HG03139 (cell line): ENCODE results near the gene ARHGEF28.

Source experiments
- ATAC-seq: cut with Tn5 transposase; IDR thresholded peaks from one replicate; pipeline ENCODE4 v1.9.1; 2021; ENCODE audit not compliant: unreplicated experiment

Gene ARHGEF28, protein sequence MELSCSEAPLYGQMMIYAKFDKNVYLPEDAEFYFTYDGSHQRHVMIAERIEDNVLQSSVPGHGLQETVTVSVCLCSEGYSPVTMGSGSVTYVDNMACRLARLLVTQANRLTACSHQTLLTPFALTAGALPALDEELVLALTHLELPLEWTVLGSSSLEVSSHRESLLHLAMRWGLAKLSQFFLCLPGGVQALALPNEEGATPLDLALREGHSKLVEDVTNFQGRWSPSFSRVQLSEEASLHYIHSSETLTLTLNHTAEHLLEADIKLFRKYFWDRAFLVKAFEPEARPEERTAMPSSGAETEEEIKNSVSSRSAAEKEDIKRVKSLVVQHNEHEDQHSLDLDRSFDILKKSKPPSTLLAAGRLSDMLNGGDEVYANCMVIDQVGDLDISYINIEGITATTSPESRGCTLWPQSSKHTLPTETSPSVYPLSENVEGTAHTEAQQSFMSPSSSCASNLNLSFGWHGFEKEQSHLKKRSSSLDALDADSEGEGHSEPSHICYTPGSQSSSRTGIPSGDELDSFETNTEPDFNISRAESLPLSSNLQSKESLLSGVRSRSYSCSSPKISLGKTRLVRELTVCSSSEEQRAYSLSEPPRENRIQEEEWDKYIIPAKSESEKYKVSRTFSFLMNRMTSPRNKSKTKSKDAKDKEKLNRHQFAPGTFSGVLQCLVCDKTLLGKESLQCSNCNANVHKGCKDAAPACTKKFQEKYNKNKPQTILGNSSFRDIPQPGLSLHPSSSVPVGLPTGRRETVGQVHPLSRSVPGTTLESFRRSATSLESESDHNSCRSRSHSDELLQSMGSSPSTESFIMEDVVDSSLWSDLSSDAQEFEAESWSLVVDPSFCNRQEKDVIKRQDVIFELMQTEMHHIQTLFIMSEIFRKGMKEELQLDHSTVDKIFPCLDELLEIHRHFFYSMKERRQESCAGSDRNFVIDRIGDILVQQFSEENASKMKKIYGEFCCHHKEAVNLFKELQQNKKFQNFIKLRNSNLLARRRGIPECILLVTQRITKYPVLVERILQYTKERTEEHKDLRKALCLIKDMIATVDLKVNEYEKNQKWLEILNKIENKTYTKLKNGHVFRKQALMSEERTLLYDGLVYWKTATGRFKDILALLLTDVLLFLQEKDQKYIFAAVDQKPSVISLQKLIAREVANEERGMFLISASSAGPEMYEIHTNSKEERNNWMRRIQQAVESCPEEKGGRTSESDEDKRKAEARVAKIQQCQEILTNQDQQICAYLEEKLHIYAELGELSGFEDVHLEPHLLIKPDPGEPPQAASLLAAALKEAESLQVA (N-terminal part only)

DNA sequence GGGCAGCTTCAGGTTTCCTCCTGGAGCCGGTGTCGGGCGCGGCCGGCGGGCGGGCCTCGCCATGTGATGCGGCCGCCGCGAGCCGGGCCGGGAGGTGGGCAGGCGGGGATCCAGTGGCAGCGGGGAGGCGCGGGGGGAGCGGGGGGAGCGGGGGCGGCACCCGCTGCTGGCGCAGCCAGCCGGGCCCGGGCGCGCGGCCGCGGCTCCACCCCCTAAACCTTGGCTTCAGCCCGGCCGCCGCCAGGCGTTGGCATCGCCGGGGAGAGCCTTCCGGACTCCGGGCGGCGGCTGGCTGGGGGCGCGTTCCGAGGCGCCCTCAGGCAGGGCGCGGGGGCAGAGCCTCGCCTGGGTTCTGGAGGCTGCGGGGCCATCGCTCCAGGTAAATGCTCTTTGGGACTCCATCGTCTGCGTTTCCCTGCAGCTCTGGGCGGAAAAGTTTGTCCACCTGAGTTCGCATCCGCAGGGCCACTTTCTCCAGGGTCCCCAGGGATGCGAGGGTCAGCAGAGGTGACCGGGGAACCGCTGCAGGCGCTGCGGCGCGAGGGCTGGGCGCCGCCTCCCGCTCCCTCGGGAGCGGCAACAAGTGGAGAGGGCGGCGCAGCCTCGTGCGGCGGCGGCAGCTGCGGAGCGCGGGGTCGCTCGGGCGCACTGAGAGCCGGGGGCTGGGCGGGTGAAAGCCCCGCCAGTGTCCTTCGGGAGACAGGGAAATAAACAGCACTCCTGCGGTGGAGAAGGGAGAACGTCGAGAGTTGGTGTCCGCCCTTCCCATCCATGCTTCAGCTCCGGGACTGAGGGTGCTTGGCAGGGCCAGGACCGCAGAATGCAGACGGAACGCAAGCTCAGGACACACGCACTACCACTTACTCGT is at the start of gene ARHGEF28:
TSS of gene ARHGEF28 (plus strand) at position 253 of the 868 bp plus-strand sequence. CDS start 58,656 bp downstream, outside the sequence.
- ATAC-seq, result no peak

DNA sequence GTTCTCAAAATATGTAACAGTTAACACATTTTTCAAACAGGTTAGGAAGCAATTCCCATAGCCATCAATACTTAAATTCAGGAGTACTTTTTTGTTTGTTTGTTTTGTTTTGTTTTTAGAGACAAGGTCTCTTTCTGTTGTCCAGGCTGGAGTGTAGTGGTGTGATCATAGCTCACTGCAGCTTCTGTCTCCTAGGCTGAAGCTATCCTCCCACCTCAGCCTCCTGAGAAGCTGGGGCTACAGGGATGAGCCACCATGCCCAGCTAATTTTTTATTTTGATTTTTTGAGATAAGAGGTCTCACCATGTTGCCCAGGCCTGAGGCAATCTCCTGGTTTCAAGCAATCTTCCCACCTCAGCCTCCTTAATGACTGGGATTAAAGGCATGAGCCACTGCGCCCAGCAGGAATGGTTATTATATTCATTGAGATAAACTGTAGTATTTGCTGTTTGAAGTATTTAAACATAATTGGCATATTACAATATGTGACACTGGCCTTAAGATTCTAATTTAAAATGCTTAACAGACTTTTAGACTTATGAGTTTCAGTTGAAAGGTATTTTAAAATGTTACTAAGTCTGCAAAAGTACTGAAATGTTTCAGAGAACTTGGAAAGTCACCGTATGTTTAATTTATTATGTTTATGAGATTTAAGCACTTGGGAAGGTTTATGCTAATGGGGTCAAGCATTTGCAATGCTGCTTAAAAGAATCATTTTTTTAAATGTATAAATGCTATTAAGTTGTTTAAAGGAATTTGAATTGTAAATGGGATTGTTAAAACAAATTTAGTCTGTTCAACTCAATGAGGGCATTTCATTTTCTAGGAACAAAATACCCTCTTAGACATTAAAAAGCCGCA is 43.5 kb upstream of the ARHGEF28 start:
- no peak for ATAC-seq

DNA sequence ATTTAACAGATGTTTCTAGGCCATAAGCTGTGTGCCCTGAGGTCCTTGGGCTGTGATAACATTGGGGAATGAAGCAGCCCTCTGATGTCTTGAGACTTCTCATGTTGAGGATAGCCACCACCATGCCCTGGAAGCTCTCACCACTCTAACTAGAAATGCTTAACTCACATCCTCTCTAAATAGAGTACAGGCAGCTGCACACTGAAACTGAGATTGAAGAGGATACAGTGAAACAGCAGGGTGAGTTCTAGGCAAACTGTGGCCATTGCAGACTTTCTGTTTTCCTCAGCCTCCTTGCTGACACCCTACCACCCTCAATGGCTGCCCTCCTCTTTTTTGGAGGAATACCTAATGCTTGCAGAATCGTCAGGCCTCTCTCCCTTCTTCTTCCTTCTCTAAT is 38.1 kb upstream of the ARHGEF28 start:
- no peak for ATAC-seq

DNA sequence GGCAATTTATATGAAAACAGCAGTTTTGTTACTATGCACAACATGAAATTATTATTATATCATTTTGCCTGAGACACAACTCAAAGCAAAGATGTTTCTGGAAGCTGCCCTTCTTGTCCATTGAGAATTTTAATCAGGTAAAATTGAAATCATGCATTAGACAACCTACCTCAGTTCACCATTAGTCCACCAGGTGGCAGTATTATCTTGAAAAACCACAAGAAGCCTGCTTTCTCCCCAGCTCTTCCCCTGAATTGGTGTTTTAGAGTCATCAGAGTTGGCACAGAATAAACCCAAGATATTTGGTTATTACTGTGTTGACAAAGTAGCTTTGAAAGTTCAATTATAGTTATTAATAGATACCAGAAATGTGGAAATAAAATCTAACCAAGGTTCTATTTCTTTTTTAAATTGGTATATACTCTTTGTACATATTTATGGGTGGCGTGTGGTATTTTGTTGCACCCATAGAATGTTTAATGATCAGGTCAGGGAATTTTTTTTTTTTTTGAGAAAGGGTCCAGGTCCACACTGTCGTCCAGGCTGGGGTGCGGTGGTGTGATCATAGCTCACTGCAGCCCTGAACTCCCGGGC is 34.8 kb upstream of the ARHGEF28 start:
- ATAC-seq, result no peak

DNA sequence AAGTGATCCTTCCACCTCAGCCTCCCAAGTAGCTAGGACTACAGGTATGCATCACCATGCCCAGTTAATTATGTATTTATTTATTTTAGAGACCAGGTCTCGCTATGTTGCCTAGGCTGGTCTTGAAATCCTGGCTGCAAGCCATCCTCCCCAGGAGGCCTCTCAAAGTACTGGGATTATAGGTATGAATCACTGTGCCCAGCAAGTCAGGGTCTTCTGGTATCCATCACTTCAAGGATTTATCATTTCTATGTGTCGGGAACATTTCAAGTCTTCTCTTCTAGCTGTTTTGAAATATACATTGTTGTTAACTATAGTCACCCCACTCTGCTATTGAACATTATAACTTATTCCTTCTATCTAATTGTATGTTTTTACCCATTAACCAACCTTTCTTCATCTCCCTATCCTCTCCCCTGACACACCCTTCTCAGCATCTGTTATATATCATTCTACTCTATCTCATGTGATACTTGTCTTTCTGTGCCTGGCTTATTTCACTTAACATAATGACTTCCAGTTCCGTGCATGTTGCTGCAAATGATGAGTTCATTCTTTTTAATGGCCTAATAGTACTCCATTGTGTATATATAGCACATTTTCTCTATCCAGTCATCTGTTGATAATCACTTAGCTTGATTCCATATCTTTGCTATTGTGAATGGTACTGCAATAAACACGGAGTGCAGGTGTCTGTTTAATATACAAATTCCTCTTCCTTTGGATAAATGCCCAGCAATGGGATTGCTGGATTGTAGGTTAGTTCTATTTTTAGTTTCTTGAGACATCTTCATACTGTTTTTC is 34.1 kb upstream of the ARHGEF28 start:
- ATAC-seq, result no peak

DNA sequence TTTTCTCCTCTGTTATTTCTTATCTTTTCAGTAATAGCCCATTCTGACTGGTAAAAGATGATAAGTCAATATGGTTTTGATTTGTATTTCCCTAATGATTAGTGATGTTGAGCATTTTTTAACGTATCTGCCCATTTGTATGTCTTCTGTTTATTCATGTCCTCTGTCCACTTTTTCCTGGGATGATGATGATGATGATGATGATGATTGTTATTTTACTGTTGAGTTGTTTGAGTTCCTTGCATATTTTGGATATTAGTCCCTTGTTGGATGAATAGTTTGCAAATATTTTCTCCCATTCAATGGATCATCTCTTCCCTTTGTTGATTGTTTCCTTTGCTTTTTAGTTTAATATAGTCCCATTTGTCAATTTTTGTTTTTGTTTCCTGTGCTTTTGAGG is 33.4 kb upstream of the ARHGEF28 start:
- ATAC-seq, result no peak

DNA sequence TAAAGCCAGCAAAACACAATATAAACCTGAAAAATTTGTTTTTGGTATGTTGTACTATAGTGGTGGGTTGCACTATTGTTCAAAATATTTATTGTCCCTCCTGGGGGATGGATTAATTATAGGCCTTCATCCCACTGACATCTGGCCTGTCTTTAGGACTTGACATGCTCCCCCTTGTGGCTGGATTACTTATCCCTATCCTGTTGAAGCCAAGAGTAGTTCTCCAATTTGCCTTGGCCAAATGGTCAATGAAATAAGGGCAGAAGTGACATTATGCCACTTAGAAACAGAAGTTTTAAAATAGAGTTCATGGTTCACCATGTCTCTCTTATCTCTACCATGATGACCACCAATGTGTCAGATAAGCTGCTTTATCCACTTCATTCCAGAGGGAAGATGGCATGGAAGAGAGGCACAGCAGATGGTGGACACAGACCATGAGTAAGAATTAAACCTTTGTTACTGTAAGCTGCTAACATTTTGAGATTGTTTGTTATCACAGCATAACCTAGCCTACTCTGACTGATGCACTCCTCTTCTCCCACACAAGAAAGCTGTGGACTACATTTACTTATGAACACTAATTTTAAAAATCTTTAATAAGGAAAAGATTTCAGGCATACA is 29.2 kb upstream of the ARHGEF28 start:
- no peak for ATAC-seq

DNA sequence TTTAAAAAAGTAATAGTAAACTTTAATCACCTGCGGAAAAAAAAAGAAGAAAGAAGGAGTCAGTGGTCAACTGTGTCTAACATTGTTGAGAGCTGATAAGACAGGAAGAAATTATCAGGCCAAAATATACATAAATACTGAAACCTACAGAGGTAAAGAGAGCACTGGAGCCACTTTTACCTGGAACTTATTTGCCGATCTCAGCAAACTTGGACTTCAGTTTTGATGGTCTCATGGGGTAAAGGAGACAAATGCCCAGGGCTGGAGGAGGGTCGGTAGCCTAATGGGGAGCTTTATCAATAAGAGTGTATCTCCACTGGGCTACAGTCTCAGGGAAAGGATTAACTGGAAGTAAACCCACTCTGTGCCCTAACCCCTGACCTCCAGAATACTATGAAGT is 26.6 kb upstream of the ARHGEF28 start:
- ATAC-seq, result no peak

DNA sequence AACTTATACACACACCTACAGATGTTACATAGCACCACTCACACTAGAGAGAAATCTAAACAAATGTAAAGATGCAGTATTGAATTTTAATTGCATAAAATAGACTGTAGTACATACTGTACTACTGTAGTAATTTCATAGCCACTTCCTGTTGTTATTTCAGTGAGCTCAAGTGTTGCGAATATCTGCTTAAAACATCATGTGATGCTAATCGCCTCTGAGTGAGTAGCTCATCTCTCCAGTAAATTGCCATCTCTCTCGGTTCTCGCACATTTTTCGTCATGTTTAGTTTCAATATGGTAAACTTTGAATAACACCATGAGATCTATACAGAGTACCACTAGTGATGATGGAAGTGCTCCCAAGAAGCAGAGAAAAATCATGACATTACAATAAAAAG is 22.0 kb upstream of the ARHGEF28 start:
- ATAC-seq, result no peak

DNA sequence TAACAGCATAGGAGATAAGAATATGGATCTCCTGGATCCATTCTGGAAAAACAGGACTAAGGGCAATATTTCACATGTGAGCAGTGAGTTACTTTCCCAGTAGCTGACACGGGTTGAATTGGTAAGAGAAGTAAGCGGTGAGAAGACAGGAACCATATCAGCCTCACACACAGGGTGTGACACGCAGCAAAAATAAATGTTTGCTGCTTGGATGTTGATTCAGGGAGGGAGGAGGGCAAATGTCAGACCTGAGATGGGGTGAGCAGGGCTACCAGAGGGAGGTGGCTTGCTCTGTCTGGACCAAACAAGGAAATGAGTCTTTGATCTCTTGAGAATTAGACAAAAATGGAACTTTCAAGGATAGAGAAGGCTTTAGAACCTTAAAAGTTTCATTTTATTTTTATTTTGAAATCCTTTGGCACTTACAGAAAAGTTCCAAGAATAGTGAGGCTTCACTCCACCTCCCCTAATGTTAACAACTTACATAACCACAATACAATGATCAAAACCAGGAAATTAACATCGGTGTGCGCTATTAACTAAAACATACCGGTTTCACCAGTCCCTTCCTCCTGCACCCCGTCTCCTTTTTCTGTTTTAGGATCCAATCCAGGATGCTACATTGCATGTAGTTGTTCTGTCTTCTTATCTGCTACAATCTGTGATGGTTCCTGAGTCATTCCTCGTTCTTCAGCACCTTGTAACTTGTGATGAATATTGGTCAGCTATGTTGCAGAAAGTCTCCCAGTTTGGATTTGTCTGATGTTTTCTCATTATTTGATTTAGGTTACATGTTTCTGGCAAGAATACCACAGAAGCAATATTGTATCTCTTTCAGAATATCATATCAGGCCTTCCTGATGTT is 20.5 kb upstream of the ARHGEF28 start:
- no peak for ATAC-seq

DNA sequence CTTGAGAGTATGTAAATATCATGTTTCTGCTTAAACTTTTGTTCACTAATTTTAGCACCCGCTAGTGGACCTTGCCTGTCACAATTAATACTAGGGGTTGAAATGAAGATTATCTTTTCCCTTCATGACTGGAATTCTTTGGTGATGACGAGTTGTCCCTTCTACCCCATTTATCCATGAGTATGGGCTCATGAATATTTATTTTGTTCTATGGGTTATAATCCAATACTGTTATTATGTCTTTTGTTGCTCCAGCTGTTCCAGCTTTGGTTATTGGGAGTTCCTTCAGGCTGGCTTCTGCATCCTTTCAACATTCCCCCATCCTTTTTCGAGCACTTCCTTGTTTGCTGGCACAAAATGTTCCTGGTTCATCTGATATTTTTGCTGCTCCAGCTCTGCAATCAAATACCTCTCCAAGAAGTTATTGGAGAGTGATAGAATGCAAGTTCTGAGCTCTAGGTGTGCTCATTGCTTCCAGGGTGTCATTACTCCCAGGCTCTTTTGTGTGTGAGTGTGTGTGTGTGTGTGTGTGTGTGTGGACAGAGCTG is 19.7 kb upstream of the ARHGEF28 start:
- no peak for ATAC-seq

DNA sequence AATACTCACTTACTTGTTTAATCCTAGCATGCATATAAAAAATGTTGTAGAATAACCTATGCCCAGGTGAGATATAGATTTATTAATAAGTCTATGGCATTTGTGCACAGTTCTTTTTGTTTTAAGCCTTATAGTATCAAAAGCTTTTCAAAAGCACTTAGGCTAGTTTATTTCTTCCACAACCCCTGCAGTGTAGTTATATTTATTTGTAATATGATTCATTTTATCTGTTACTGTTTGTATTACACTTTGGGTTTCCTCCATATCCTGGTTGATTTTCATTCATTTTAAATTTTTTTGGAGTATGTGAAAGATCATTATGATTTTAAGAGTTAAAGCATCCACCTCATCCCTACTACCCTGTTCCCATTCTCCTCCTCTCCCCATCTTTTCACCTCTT is 18.8 kb upstream of the ARHGEF28 start:
- ATAC-seq, result no peak

DNA sequence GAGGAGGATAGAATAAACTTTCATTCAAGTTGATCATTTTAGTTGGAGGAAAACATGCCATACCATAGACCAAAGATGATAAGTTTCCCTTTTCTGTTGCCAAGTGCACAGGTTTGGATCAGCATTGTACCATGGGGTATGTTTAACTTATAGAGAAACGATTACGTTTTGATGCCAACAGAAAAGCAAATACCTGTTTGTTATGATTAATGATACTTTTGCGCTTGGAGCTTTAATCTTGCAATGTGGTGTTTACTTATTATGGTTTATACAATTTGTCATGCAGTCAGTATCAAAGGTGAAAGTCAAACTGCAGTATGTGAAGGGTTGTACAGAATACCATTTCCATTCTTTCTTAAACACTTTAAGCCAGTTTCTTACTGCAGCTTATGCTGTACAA is 13.2 kb upstream of the ARHGEF28 start:
- no peak for ATAC-seq

DNA sequence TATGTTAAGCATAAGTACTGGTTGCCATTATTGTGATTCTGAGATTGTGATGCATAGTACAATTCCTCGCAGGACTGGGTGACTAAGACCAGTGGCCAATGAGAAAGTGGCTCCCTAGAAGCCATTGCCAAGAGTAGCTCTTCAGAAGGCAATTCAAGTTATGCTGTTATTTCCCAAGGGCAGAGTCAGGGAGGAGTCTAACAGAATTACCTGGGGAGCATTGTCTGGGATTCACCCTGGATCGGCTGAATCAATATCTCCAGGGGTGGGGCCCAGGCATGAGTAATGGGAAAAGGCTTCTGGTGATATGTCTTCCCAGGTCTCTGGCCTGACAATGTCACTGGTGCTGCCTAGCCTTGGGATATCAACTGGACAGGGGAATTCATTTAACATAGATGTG is 10.9 kb upstream of the ARHGEF28 start:
- ATAC-seq, result no peak

DNA sequence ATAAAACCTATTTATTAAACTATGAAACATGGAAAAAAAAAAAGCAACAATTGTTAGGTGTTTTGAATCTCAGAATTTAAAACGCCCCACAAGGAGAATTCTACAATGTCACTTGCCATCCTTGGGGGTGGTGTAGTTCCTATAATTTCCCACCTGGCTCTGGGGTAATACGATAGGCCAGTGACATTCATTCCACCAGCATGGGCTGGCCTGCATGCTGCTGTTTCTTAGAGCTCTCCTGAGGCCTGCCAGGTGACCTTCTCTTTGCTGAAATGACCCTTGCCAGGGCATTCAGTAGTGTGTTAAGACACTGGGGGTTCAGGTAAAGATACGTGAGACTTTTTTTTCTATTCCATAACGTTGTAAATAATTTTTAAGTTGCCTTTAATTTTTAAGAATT is 10.0 kb upstream of the ARHGEF28 start:
- no peak for ATAC-seq

DNA sequence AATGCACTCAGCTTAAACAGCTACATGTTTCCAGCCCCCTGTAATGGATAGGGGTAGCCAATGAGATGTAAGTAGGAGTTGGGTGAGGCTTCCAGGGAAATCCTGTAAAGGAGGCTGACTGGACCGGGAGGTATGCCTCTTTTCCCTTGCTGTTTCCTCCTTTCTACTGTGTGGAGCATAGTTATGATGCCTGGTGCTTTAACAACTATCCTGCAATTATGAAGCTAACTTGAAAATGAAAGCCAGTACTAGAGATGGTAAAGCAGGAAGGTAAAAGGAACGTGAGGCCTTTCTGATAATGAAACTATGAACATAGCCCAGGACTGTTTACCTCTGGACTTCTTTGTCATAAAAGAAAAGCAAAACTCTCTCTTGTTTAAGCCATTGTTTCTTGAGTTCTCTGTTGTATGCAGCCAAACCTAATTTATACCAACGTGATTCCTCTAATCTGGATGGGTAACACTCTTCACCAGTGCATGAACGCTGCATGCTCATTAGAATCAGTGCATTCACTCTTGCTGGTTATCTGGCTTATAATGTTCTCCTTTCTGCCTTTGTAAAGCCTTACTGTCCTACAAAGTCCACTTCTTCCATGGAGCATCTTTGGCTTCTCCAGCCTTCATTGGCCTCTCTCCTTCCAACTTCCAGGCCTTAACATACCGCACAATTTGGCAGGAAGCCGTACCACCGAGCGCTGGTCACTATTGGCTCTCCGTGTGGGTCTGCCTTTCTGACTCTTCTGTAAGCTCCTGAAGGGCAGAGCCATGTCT is 8.3 kb upstream of the ARHGEF28 start:
- ATAC-seq, result no peak
